Astrocyte (in vitro differentiated cells and primary cell): ENCODE measurements around the gene CDH23.

ENCODE experiments used
- EZH2 ChIP-seq: IDR thresholded peaks from 2 replicates; pipeline ENCODE4 v1.6.1; 2012; ENCODE audit warnings: mild to moderate bottlenecking, low read length, inconsistent platforms; ENCODE audit not compliant: insufficient read depth
- TF ChIP-seq, protein P1 (sequence below): IDR thresholded peaks from 2 replicates; pipeline ENCODE4 v1.5.1; 2011; ENCODE audit warnings: low read depth, mild to moderate bottlenecking, inconsistent platforms, low read length, moderate library complexity; ENCODE audit not compliant: insufficient read depth

DNA sequence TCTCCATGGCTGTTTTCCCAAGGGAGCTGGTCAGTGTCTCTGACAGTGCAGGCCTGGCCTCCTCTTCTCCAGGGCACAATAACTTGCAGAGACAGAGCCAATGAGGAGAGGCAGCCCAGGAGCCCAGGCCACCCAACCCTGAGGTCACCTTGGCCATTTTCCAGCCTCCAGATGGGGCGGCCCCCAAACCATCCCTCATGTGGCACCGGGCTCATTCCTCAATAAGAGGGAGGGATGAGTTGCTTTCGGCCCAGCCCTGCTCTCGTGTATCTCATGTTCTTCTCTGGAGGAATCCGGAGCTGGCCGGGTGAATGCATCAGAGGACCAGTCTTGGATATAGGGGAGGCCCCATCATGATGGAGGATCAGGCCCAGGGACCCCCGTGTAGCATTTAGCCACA is 223.9 kb downstream of the CDH23 start:
- TF ChIP-seq, protein P1, sequence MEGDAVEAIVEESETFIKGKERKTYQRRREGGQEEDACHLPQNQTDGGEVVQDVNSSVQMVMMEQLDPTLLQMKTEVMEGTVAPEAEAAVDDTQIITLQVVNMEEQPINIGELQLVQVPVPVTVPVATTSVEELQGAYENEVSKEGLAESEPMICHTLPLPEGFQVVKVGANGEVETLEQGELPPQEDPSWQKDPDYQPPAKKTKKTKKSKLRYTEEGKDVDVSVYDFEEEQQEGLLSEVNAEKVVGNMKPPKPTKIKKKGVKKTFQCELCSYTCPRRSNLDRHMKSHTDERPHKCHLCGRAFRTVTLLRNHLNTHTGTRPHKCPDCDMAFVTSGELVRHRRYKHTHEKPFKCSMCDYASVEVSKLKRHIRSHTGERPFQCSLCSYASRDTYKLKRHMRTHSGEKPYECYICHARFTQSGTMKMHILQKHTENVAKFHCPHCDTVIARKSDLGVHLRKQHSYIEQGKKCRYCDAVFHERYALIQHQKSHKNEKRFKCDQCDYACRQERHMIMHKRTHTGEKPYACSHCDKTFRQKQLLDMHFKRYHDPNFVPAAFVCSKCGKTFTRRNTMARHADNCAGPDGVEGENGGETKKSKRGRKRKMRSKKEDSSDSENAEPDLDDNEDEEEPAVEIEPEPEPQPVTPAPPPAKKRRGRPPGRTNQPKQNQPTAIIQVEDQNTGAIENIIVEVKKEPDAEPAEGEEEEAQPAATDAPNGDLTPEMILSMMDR: no peak
- TF ChIP-seq EZH2: no peak
